WTC11 (cell line): ENCODE results near the gene ABCA6. TPM values are rescaled to one million over a fixed set of nuclear protein-coding genes. Genes with fewer than 3 reads are reported as not detected.

Source experiments
- ATAC-seq: fragments of 200-7000 bp; cut with Tn5 transposase; 2 replicates; pipeline ENCODE4 v1.10.0; 2021; ENCODE audit warnings: mild to moderate bottlenecking, moderate library complexity
- CTCF ChIA-PET: fragments of 300-600 bp; sonication (Branson Sonifier 250); formaldehyde crosslinking; loops from one replicate; lab custom pipeline; 2021; ENCODE audit warnings: antibody characterized with exemption; lab: Charles Lee
- POLR2A ChIA-PET: fragments of 350-600 bp; sonication (Branson Sonifier 250); formaldehyde crosslinking; loops from one replicate; lab custom pipeline; 2021; ENCODE audit warnings: antibody characterized with exemption; lab: Charles Lee
- DNase-seq: peaks from one replicate; pipeline ENCODE4 v3.0.0; 2021; ENCODE audit warnings: low spot score
- H3K27ac Mint-ChIP-seq: 2 replicates; pipeline ENCODE4 v1.8.0; 2021; ENCODE audit warnings: mixed read lengths
- H3K27me3 Mint-ChIP-seq: 2 replicates; pipeline ENCODE4 v1.8.0; 2021; ENCODE audit warnings: low read depth, mild to moderate bottlenecking, moderate library complexity, mixed read lengths
- H3K36me3 Mint-ChIP-seq: 2 replicates; pipeline ENCODE4 v1.8.0; 2021; ENCODE audit warnings: mixed read lengths
- H3K4me1 Mint-ChIP-seq: 2 replicates; pipeline ENCODE4 v1.8.0; 2022; ENCODE audit warnings: mixed read lengths
- H3K4me3 Mint-ChIP-seq: 2 replicates; pipeline ENCODE4 v1.8.0; 2021; ENCODE audit warnings: mild to moderate bottlenecking, moderate library complexity, mixed read lengths
- H3K9me3 Mint-ChIP-seq: 2 replicates; pipeline ENCODE4 v1.8.0; 2021; ENCODE audit warnings: mixed read lengths
- ATF1 ChIP-seq: sonication (generic); formaldehyde crosslinking; IDR thresholded peaks from 2 replicates; pipeline ENCODE4 v1.8.1; 2023; ENCODE audit warnings: mild to moderate bottlenecking, moderate library complexity, missing genetic modification reagents
- ATF2 ChIP-seq: sonication (generic); formaldehyde crosslinking; IDR thresholded peaks from 2 replicates; pipeline ENCODE4 v1.8.1; 2022; ENCODE audit warnings: low read depth, missing genetic modification reagents, borderline replicate concordance
- CDX4 ChIP-seq: fragments of 250-450 bp; sonication (Bioruptor Pico); IDR thresholded peaks from 2 replicates; pipeline ENCODE4 v1.9.0; 2021; ENCODE audit warnings: moderate library complexity, mild to moderate bottlenecking, inconsistent platforms, borderline replicate concordance
- E2F4 ChIP-seq: sonication (generic); formaldehyde crosslinking; IDR thresholded peaks from 2 replicates; pipeline ENCODE4 v1.8.1; 2022; ENCODE audit warnings: low read depth, mild to moderate bottlenecking, moderate library complexity, missing genetic modification reagents, borderline replicate concordance
- EMX1 ChIP-seq: fragments of 250-450 bp; sonication (Bioruptor Pico); IDR thresholded peaks from 2 replicates; pipeline ENCODE4 v1.8.0; 2021; ENCODE audit warnings: mild to moderate bottlenecking
- ESRRA ChIP-seq: sonication (generic); formaldehyde crosslinking; IDR thresholded peaks from 2 replicates; pipeline ENCODE4 v1.8.1; 2022; ENCODE audit warnings: mild to moderate bottlenecking, missing genetic modification reagents, borderline replicate concordance
- HMGA2 ChIP-seq: fragments of 250-450 bp; sonication (Bioruptor Pico); IDR thresholded peaks from 2 replicates; pipeline ENCODE4 v1.4.0; 2021; ENCODE audit warnings: mild to moderate bottlenecking, moderate library complexity
- IRF2 ChIP-seq: sonication (generic); formaldehyde crosslinking; IDR thresholded peaks from 2 replicates; pipeline ENCODE4 v1.8.0; 2022; ENCODE audit warnings: low read depth, missing genetic modification reagents, borderline replicate concordance
- KAT7 ChIP-seq: sonication (generic); formaldehyde crosslinking; IDR thresholded peaks from 2 replicates; pipeline ENCODE4 v1.8.1; 2023; ENCODE audit warnings: missing genetic modification reagents, mild to moderate bottlenecking, borderline replicate concordance
- MXD4 ChIP-seq: fragments of 250-450 bp; sonication (Bioruptor Pico); IDR thresholded peaks from 2 replicates; pipeline ENCODE4 v1.8.0; 2021; ENCODE audit warnings: mild to moderate bottlenecking, moderate library complexity, borderline replicate concordance
- MYBL2 ChIP-seq: sonication (generic); formaldehyde crosslinking; IDR thresholded peaks from 2 replicates; pipeline ENCODE4 v1.8.1; 2023; ENCODE audit warnings: mild to moderate bottlenecking, moderate library complexity, missing genetic modification reagents
- NR1H2 ChIP-seq: sonication (generic); formaldehyde crosslinking; IDR thresholded peaks from 2 replicates; pipeline ENCODE4 v1.9.0; 2021; ENCODE audit warnings: mild to moderate bottlenecking, moderate library complexity, missing genetic modification reagents
- PREB ChIP-seq: sonication (generic); formaldehyde crosslinking; IDR thresholded peaks from 2 replicates; pipeline ENCODE4 v1.8.1; 2022; ENCODE audit warnings: mild to moderate bottlenecking, missing genetic modification reagents, moderate library complexity, borderline replicate concordance
- PRRX2 ChIP-seq: fragments of 250-450 bp; sonication (Bioruptor Pico); IDR thresholded peaks from 2 replicates; pipeline ENCODE4 v1.8.0; 2021; ENCODE audit warnings: mild to moderate bottlenecking
- RELA ChIP-seq: sonication (generic); formaldehyde crosslinking; IDR thresholded peaks from 2 replicates; pipeline ENCODE4 v1.8.1; 2022; ENCODE audit warnings: missing genetic modification reagents, mild to moderate bottlenecking, borderline replicate concordance
- SP1 ChIP-seq: sonication (generic); formaldehyde crosslinking; conservative IDR thresholded peaks from 2 replicates; pipeline ENCODE4 v1.8.1; 2022; ENCODE audit warnings: missing genetic modification reagents
- ZMAT4 ChIP-seq: fragments of 250-450 bp; sonication (Bioruptor Pico); IDR thresholded peaks from 2 replicates; pipeline ENCODE4 v1.9.0; 2021; ENCODE audit warnings: mild to moderate bottlenecking
- ZNF121 ChIP-seq: sonication (generic); formaldehyde crosslinking; IDR thresholded peaks from 2 replicates; pipeline ENCODE4 v1.8.0; 2023; ENCODE audit warnings: missing genetic modification reagents
- ZNF138 ChIP-seq: sonication (generic); formaldehyde crosslinking; conservative IDR thresholded peaks from 2 replicates; pipeline ENCODE4 v1.8.1; 2022; ENCODE audit warnings: mild to moderate bottlenecking, moderate library complexity, missing genetic modification reagents
- ZNF263 ChIP-seq: sonication (generic); formaldehyde crosslinking; IDR thresholded peaks from 2 replicates; pipeline ENCODE4 v1.8.1; 2022; ENCODE audit warnings: low read depth, mild to moderate bottlenecking, moderate library complexity, missing genetic modification reagents
- ZNF317 ChIP-seq: sonication (generic); formaldehyde crosslinking; IDR thresholded peaks from 2 replicates; pipeline ENCODE4 v1.8.1; 2023; ENCODE audit warnings: low read depth, mild to moderate bottlenecking, moderate library complexity, missing genetic modification reagents, borderline replicate concordance
- total RNA-seq: library from RNA; stranded (reverse); gene quantifications from 3 replicates; pipeline ENCODE4 v1.2.3, GENCODE V29; 2021
- TF ChIP-seq, protein P1 (sequence below): sonication (generic); formaldehyde crosslinking; IDR thresholded peaks from 2 replicates; pipeline ENCODE4 v1.8.0; 2022; ENCODE audit warnings: mild to moderate bottlenecking, missing genetic modification reagents
- TF ChIP-seq, protein P2 (sequence below): sonication (generic); formaldehyde crosslinking; IDR thresholded peaks from 2 replicates; pipeline ENCODE4 v1.8.1; 2023; ENCODE audit warnings: mild to moderate bottlenecking, missing genetic modification reagents, moderate library complexity
- TF ChIP-seq, protein P3 (sequence below): sonication (generic); formaldehyde crosslinking; IDR thresholded peaks from 2 replicates; pipeline ENCODE4 v1.8.1; 2023; ENCODE audit warnings: mild to moderate bottlenecking, missing genetic modification reagents

The ABCA6 gene
- total RNA-seq, 1 experiment from 2014 or later = not detected

- TF ChIP-seq ATF2 (no peak), MXD4 (CRISPR knock-in tag) (no peak), ZNF138 (no peak), IRF2 (CRISPR knock-in tag) (no peak), EMX1 (no peak), ZMAT4 (CRISPR knock-in tag) (no peak), CDX4 (CRISPR knock-in tag) (no peak), RELA (CRISPR knock-in tag) (no peak), E2F4 (CRISPR knock-in tag) (no peak)
- TF ChIP-seq, protein P1, sequence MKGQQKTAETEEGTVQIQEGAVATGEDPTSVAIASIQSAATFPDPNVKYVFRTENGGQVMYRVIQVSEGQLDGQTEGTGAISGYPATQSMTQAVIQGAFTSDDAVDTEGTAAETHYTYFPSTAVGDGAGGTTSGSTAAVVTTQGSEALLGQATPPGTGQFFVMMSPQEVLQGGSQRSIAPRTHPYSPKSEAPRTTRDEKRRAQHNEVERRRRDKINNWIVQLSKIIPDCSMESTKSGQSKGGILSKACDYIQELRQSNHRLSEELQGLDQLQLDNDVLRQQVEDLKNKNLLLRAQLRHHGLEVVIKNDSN (CRISPR knock-in tag) = no peak
- TF ChIP-seq, protein P2, sequence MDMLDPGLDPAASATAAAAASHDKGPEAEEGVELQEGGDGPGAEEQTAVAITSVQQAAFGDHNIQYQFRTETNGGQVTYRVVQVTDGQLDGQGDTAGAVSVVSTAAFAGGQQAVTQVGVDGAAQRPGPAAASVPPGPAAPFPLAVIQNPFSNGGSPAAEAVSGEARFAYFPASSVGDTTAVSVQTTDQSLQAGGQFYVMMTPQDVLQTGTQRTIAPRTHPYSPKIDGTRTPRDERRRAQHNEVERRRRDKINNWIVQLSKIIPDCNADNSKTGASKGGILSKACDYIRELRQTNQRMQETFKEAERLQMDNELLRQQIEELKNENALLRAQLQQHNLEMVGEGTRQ = no peak
These were observed 98.5 kb downstream of the ABCA6 start (continued) for GRCh38 chr17:69043098-69043734.

- Mint-ChIP-seq H3K27ac (no peak overlapping the region), H3K4me3 (no peak overlapping the region), H3K36me3 (0 out of 2 replicates have a peak, but pooled peaks cover 3% of the 10 kb centered on the region), H3K4me1 (no peaks in the 10 kb centered on the region), H3K27me3 (no peaks in the 10 kb centered on the region), H3K9me3 (peaks cover 6% of the 10 kb centered on the region)
- TF ChIP-seq, protein P3, sequence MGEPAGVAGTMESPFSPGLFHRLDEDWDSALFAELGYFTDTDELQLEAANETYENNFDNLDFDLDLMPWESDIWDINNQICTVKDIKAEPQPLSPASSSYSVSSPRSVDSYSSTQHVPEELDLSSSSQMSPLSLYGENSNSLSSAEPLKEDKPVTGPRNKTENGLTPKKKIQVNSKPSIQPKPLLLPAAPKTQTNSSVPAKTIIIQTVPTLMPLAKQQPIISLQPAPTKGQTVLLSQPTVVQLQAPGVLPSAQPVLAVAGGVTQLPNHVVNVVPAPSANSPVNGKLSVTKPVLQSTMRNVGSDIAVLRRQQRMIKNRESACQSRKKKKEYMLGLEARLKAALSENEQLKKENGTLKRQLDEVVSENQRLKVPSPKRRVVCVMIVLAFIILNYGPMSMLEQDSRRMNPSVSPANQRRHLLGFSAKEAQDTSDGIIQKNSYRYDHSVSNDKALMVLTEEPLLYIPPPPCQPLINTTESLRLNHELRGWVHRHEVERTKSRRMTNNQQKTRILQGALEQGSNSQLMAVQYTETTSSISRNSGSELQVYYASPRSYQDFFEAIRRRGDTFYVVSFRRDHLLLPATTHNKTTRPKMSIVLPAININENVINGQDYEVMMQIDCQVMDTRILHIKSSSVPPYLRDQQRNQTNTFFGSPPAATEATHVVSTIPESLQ (CRISPR knock-in tag) = no peak
- TF ChIP-seq NR1H2 = no peak
- TF ChIP-seq PRRX2 (CRISPR knock-in tag) = no peak
- no peak for TF ChIP-seq ESRRA
- TF ChIP-seq ATF1 (CRISPR knock-in tag) = no peak
- no peak for TF ChIP-seq MXD4 (CRISPR knock-in tag)
- no peak for TF ChIP-seq HMGA2 (CRISPR knock-in tag)
- no peak for TF ChIP-seq SP1 (CRISPR knock-in tag)
- no peak for TF ChIP-seq RELA (CRISPR knock-in tag)
- TF ChIP-seq, protein P1 (CRISPR knock-in tag) = no peak
- no peak for TF ChIP-seq ATF2
- no peak for TF ChIP-seq MYBL2 (CRISPR knock-in tag)
- TF ChIP-seq ZNF121 (CRISPR knock-in tag) = no peak
- no peak for TF ChIP-seq ZNF263
- no peak for TF ChIP-seq ZNF317 (CRISPR knock-in tag)
- no peak for TF ChIP-seq KAT7 (CRISPR knock-in tag)
- TF ChIP-seq PREB (CRISPR knock-in tag) = no peak
- ChIA-PET POLR2A (no interaction called here), CTCF (no interaction called here)
- ATAC-seq (no peak), DNase-seq (no peak)
These were observed 99.4 kb downstream of the ABCA6 start for GRCh38 chr17:69042308-69042707.
